GM21737 (cell line): ENCODE results near the gene P2RY14.
"Not testable (repeated sequence)": the region's sequence is repeated elsewhere in the genome, so short reads cannot be mapped to it uniquely, and the experiment has no call there.

ENCODE experiments used
- ATAC-seq: cut with Tn5 transposase; IDR thresholded peaks from one replicate; pipeline ENCODE4 v1.9.1; 2021; ENCODE audit warnings: mild to moderate bottlenecking, moderate library complexity; ENCODE audit not compliant: unreplicated experiment

Gene P2RY14

GRCh38 chr3:151265166-151265565 lies 13.2 kb downstream of the P2RY14 start:
- ATAC-seq = no peak

DNA sequence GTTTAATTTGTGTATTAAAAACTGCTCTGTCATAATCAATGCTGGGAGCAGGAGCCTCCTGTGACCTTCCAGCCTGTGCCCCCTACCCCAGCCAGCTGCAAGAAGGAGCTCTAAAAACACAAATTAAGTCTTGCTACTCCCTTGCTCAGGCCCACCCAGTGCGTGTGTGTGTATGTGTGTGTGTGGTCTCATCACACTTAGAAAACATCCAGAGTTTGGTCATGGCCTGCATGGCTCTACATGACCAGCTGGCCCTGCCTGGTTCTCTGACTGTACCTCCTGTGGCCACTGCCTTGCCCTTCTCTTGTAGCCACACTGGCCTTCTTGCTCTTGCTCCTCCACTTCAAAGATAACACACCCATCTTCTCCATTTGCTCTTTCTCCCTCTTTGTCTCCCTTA lies 13.7 kb downstream of the P2RY14 start:
- no peak for ATAC-seq

DNA sequence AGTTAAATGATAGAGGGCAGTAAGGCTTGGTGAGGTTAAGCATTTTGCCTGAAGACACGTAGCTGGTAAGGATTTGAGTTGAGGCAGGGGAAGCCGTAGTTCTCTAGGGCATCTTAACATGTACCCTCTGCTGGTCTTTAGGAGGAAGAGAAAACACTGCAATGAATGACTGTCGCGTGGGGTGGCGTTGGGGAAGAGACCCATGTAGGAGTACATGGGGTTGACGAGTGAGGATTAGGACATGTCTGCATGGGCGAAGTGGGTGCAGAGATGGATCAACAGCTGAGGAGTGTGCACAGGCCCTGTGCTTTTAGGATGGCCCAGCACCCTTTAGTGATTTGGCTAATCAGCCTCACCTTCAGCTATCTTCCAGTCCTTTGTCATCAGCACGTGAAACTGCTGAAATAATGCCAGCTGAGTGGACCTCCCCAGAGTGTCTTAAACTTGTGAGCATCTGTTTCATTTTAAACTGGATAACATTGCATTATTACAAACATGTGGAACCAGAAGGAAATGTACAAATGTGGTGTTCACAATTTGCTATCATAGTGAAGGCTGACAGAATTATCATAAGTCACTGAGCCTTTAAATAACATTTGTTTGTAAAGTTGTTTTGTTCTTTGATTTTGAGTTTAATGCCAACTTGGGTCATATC lies 15.3 kb downstream of the P2RY14 start:
- no peak for ATAC-seq

GRCh38 chr3:151259664-151260063 lies 18.7 kb downstream of the P2RY14 start:
- ATAC-seq = no peak

- ATAC-seq = no peak
Observed at GRCh38 chr3:151256749-151257148, 21.6 kb downstream of the P2RY14 start.

- no peak for ATAC-seq
Observed at GRCh38 chr3:151248772-151249337, 29.5 kb downstream of the P2RY14 start.

DNA sequence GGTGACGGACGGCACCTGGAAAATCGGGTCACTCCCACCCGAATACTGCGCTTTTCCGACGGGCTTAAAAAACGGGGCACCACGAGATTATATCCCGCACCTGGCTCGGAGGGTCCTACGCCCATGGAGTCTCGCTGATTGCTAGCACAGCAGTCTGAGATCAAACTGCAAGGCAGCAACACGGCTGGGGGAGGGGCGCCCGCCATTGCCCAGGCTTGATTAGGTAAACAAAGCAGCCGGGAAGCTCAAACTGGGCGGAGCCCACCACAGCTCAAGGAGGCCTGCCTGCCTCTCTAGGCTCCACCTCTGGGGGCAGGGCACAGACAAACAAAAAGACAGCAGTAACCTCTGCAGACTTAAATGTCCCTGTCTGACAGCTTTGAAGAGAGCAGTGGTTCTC lies 36.3 kb downstream of the P2RY14 start:
- ATAC-seq = not testable (repeated sequence)

DNA sequence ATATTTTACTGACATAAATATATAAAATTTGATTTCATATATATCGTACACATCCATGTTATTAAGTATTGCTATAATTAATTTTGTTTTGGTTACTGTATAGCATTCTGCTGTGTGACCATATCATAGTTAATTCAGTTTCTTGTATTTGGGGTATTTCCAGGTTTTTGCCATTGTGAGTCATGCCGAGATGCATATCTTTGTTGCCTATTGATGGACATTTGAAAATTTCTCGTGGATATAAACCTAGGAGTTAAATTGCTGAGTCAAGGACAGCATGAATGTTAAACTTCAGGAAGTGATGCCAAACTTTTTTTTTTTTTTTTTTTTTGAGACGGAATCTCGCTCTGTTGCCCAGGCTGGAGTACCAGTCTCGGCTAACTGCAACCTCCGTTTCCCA lies 41.6 kb downstream of the P2RY14 start:
- no peak for ATAC-seq

DNA sequence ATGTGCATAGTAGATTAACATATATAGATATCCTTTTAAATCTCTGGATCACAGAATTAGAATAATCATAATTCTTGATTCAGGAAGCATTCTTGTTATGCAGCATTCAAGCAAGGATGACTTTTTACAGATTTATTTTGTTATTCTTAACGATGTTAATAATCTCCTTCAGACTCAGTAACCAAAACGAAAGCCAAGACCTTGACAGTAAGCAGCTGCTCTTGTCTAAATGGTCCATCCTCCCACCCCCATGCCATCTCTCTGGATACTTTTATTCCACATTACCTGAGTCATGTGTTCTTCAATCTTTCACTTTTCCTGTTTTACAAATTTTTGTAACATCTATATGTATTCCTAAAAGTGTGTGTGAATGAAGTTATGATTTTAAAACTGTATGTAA lies 42.0 kb downstream of the P2RY14 start:
- ATAC-seq = no peak

- ATAC-seq = no peak
Observed at GRCh38 chr3:151234825-151235224, 43.5 kb downstream of the P2RY14 start.

DNA sequence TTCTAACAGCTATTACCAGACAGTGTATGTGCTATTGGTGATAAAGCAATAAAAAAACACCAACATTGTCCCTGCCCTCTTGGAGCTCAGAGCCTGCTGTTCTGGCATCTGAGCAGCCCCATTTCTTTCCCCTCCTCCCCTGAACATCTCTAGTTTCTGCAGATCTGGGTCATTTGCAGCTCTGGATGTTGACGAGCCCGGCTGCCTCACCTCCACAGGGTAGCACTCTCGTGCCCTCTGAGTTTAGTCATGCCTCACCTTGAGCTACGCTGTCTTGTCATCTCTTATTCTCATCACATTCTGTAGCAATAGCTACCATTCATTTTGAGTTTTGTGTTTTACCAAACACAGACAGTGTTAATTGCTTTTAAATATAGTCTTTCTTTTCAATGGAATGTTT lies 45.4 kb downstream of the P2RY14 start:
- no peak for ATAC-seq

DNA sequence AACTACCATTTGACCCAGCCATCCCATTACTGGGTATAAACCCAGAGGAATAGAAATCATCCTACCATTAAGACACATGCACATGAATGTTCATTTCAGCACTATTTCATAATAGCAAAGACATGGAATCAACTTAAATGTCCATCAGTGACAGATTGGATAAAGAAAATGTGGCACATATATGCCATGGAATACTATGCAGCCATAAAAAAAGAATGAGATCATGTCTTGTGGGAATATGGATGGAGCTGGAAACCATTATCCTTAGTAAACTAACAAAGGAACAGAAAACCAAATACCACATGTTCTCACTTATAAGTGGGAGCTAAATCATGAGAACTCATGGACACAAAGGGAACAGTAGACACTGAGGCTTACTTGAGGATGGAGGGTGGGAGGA lies 45.9 kb downstream of the P2RY14 start:
- ATAC-seq = not testable (repeated sequence)

DNA sequence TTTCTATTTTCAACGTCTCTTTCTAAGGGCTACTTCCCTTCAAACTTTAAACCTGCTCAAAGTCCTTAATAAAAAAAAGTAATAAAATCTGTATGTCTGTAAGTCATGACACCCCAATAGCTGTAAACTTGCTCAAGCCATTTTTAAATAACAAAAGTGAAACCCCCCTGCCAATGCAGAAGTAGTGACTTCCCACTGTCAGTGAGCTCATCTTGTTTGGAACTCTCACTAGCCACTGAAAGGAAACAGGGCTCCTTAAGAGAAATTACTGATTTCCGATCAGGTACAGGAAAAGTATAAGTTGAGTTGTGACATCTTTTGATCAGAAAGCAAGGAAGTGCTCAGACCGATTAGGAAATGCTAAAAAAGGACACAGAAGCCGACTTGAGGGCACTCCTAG lies 47.7 kb downstream of the P2RY14 start:
- peak; percentile 43 for ATAC-seq

GRCh38 chr3:151228666-151229040 lies 49.7 kb downstream of the P2RY14 start:
- no peak for ATAC-seq

DNA sequence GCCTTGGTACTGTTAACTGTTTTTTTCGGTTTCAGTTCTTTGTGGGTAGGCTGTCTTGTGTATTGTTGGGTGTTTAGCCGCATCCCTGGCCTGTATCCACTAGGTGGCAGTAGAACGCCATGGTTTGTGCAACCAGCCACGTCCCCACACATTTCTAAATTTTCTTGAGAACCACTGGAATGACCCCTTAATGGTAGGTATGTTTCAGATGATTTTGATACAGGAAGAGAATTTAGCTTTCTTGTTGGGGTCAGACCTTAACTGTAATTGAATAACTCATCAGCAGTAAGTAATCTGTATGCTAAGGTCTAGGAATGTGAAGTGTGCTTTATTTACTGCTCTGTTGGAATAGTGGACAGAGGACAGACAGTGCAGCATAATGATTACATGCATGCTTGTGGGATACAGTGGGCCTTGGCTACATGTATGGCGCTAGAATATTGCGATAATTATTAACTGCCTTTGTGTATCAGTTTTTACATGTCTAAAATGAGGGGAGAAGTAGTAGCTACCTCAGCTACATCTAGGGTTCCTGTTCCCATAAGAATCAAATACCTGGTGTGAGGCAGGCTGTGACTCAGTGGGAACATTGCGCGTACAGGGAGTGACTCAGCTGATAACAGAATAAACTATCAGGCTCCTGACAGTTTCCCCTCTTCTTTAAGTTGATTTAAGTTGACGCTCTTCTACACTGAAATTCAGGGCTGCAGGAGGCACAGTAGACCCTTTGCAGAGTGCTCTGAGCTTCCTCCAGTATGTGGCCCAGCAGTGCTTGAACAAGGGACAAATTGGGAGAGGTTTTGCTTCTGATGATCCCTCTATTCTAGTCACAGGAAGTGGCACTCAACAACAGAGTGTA lies 50.3 kb downstream of the P2RY14 start:
- peak; percentile 75 for ATAC-seq

DNA sequence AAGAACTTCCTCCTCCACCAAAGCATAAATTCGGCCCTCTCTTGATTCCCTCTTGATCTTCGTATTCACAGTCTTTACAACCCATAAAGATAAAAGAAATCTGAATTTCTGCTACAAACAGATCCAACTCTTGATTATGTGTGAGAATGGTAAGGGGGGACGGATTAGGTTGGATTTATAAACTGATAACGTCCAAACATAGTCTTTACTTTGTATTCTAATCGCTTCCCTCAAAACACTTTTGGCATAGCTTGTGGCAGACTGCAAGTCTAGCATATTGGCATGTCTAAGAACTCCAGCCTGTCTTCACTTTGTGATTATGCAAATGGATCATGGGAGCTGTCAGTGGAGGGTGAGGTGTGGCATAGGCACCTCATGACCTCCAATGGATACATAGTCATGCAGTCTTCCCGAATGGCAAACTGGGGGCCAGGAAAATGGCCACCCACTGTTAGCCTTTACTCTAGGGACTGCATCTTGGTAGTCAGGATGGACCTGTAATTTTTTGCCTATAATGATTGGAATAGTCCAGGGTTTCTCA lies 51.0 kb downstream of the P2RY14 start:
- ATAC-seq = peak; percentile 31

- no peak for ATAC-seq
Observed at GRCh38 chr3:151226825-151227224, 51.5 kb downstream of the P2RY14 start.

DNA sequence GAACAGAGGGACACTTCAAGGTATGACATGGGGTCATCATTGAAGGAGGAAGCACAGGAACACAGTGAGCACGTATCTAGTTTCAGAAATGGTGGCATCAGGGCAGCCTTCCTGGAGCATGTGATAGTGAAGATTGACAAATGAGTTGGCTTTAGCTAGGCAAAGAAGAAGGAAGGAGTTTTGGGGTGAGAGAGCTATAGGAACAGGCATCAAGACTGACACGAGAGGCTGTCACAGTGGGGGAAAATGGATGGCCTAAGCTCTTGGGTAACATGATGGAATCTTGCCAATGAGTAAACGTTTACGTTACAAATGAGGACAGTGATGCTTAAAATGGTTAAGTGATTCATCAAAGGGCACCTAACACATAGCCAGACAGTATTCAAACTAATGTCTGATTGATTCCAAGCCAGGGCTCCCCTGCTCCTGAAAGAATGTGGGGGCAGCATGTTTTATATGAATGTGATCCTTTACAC lies 52.2 kb downstream of the P2RY14 start:
- ATAC-seq = no peak

DNA sequence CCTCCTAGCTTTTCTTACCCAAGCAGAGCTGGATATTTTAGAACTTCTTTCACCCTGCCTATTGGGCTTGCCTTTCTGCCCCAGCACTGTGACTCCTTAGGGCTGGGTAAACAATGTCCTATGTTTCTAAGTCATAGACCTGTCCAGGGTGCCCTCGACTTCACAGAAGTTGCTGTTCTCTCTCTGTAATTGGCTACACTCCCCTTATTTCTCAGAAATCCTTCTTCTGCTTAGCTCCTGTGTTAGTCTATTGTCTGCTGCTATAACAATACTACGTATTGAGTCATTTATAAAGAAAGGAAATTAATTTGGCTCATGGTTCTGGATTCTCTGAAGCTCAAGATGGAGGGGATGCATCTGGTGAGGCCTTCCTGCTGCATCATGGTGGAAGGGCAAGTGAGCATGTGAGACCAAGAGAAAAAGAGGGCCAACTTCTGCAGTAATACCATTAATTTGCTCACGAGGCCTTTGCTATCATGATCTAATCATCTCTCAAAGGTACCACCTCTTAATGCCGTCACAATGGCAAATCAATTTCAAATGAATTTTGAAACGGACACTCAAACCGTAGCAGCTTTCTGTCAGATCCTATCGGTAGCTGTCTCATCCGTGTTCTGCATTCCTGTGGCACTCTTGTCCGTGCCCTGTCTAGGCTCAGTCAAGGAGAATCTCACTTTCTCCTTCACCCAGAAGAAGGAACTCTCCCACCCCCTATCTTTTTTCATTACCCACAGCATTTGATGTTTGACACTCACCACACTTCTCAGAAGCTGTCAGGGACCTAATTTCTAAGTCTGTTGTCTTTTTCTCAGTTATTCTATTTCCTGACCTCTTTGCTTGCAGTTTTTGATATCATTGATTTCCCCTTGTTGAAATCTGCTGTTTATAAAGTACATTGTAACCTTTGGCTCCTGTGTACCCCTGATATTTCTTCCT lies 53.0 kb downstream of the P2RY14 start:
- no peak for ATAC-seq

- no peak for ATAC-seq
Observed at GRCh38 chr3:151224268-151224866, 54.0 kb downstream of the P2RY14 start.
